Smooth muscle cell (in vitro differentiated cells): ENCODE results near the gene PTDSS2. TPM values are rescaled to one million over a fixed set of nuclear protein-coding genes. Genes with fewer than 3 reads are reported as not detected.
A peak's percentile ranks its signal among the peaks of the same experiment; 100 is the strongest.

Experiments
- DNase-seq: peaks from one replicate; lab custom pipeline; 2025; ENCODE audit not compliant: unreplicated experiment; lab: John Stamatoyannopoulos, UW
- H2AFZ ChIP-seq: fragments of 200-600 bp; sonication (generic); 2 replicates; pipeline ENCODE4 v1.6.0; 2016; ENCODE audit warnings: antibody characterized with exemption, low read depth, mild to moderate bottlenecking
- H3F3A ChIP-seq: fragments of 200-600 bp; sonication (generic); 2 replicates; pipeline ENCODE4 v1.6.0; 2017; ENCODE audit warnings: antibody characterized with exemption, low read depth
- H3K27ac ChIP-seq: fragments of 200-600 bp; sonication (generic); 2 replicates; pipeline ENCODE4 v1.5.1; 2016; ENCODE audit warnings: low read depth, mild to moderate bottlenecking
- H3K27me3 ChIP-seq: fragments of 200-600 bp; sonication (generic); 2 replicates; pipeline ENCODE4 v1.6.1; 2016; ENCODE audit warnings: low read depth, mild to moderate bottlenecking
- H3K36me3 ChIP-seq: fragments of 200-600 bp; sonication (generic); 2 replicates; pipeline ENCODE4 v1.5.1; 2016; ENCODE audit warnings: low read depth
- H3K4me1 ChIP-seq: fragments of 200-600 bp; sonication (generic); 2 replicates; pipeline ENCODE4 v1.5.1; 2016; ENCODE audit warnings: low read depth
- H3K4me2 ChIP-seq: fragments of 200-600 bp; sonication (generic); 2 replicates; pipeline ENCODE4 v1.6.0; 2016; ENCODE audit warnings: mild to moderate bottlenecking
- H3K4me3 ChIP-seq: fragments of 200-600 bp; sonication (generic); 2 replicates; pipeline ENCODE4 v1.5.1; 2016; ENCODE audit warnings: mild to moderate bottlenecking
- H3K79me2 ChIP-seq: fragments of 200-600 bp; sonication (generic); 2 replicates; pipeline ENCODE4 v1.6.0; 2016; ENCODE audit warnings: low read depth, mild to moderate bottlenecking
- H3K9ac ChIP-seq: fragments of 200-600 bp; sonication (generic); 2 replicates; pipeline ENCODE4 v1.6.0; 2016; ENCODE audit warnings: low read depth
- H3K9me3 ChIP-seq: fragments of 200-600 bp; sonication (generic); replicated peaks from 2 replicates; pipeline ENCODE4 v1.5.1; 2016; ENCODE audit warnings: low read depth
- H4K20me1 ChIP-seq: fragments of 200-600 bp; sonication (generic); 2 replicates; pipeline ENCODE4 v1.6.0; 2016; ENCODE audit warnings: low read depth
- WGBS: methylation state at CpG from one replicate; pipeline ENCODE4 v1.1.7; 2016; ENCODE audit warnings: low lambda C conversion rate; 5-methylcytosine and 5-hydroxymethylcytosine counted together
- polyA plus RNA-seq: library from polyadenylated mRNA; unstranded; fragments of >200 nt; fragmentation: Nextera tagmentation; extraction: Ambion mirVana; gene quantifications from 2 replicates; pipeline ENCODE4 v1.2.1, GENCODE V29; 2016
- total RNA-seq: library from RNA; depleted of rRNA; stranded (reverse); fragments of >200 nt; gene quantifications from 2 replicates; pipeline ENCODE4 v1.2.3, GENCODE V29; 2014
- TF ChIP-seq, protein P1 (sequence below): fragments of 200-600 bp; sonication (generic); IDR thresholded peaks from 2 replicates; pipeline ENCODE4 v1.5.1; 2017; ENCODE audit warnings: borderline replicate concordance, mild to moderate bottlenecking, antibody characterized with exemption; ENCODE audit not compliant: insufficient read depth, poor library complexity, severe bottlenecking

The PTDSS2 gene
- total and polyA plus RNA-seq, 2 experiments from 2014 or later, result 15.2 to 25.2 TPM

DNA sequence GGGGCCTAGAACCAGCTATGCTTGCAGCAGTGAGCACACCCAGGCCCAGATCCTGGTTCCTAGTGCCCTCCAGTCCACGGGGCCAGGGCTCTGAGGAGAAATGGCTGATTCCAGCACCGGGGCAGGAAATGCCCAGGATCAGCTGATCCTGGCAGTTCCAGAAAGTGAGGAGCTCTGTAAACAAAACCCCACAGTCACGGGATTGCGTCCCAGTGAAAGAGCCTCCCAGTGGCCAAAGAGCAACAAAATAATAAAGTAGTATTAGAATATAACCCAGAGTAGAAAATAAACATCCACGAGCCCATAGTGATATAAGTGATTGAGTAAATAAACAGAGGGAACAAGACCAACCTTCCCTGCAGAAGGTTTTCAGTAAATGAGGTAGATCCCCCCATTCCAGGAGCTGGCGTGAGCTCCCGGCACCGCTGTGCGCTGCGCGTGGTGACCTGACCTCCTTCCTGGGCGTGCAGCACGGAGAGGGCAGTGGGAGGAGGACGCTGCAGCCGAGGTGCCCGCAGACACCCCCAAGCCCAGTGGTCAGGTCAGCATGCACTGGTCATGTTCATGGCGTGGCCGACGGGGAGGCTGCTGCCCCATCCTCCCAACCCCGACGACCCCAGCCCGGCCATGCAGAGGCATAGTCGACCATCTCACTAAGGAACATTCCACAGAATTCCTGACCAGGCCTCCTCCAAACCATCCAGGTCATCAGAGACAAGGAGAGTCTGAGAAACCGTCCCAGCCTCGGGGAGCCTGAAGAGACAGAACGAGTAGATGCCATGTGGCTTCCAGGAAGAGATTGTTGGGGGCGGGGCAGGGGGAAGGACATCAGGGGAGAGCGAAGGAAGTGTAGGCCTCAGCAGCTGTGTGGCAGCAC is 19.8 kb downstream of the PTDSS2 start:
- 80% methylated on average over 27 of the region's 28 CpGs for WGBS
- Histone ChIP-seq H3K9ac (peak overlapping the region; percentile 43), H3F3A (no peaks in the 10 kb centered on the region), H3K27me3 (no peaks in the 10 kb centered on the region), H3K4me2 (peak overlapping the region; percentile 73), H4K20me1 (peaks cover 5% of the 10 kb centered on the region), H3K9me3 (no peaks in the 10 kb centered on the region), H3K79me2 (peaks cover 31% of the 10 kb centered on the region), H2AFZ (no peak overlapping the region), H3K36me3 (no peaks in the 10 kb centered on the region), H3K27ac (peak overlapping the region; percentile 59), H3K4me1 (peaks cover 4% of the 10 kb centered on the region), H3K4me3 (peak overlapping the region; percentile 23)
- TF ChIP-seq, protein P1, sequence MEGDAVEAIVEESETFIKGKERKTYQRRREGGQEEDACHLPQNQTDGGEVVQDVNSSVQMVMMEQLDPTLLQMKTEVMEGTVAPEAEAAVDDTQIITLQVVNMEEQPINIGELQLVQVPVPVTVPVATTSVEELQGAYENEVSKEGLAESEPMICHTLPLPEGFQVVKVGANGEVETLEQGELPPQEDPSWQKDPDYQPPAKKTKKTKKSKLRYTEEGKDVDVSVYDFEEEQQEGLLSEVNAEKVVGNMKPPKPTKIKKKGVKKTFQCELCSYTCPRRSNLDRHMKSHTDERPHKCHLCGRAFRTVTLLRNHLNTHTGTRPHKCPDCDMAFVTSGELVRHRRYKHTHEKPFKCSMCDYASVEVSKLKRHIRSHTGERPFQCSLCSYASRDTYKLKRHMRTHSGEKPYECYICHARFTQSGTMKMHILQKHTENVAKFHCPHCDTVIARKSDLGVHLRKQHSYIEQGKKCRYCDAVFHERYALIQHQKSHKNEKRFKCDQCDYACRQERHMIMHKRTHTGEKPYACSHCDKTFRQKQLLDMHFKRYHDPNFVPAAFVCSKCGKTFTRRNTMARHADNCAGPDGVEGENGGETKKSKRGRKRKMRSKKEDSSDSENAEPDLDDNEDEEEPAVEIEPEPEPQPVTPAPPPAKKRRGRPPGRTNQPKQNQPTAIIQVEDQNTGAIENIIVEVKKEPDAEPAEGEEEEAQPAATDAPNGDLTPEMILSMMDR, result no peak
- DNase-seq, result no peak

DNA sequence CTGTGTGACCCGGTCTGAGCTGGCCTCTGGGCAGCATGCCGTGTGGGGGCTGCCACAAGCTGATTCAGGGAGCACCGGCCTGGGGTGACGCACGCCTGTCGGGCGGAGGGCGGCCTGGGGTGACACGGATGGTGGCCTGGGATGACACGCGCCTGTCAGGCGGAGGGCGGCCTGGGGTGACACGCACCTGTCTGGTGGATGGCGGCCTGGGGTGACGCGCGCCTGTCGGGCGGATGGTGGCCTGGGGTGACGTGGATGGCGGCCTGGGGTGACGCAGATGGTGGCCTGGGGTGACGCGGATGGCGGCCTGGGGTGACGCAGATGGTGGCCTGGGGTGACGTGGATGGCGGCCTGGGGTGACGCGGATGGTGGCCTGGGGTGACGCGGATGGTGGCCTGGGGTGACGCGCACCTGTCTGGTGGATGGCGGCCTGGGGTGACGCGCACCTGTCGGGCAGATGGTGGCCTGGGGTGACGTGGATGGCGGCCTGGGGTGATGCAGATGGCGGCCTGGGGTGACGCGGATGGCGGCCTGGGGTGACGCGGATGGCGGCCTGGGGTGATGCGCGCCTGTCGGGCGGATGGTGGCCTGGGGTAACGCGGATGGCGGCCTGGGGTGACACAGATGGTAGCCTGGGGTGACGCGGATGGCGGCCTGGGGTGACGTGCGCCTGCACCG is 21.5 kb downstream of the PTDSS2 start:
- TF ChIP-seq, protein P1, result no peak
- H3K4me3 ChIP-seq, result no peak overlapping the region
- no peaks in the 10 kb centered on the region for H3K36me3 ChIP-seq
- WGBS, result 98% methylated on average over 47 of the region's 61 CpGs
- peaks cover 43% of the 10 kb centered on the region for H3K79me2 ChIP-seq
- no peak for DNase-seq
- peaks cover 13% of the 10 kb centered on the region for H4K20me1 ChIP-seq
- H2AFZ ChIP-seq, result no peak overlapping the region
- H3F3A ChIP-seq, result no peaks in the 10 kb centered on the region
- no peak overlapping the region for H3K4me2 ChIP-seq
- H3K27ac ChIP-seq, result no peak overlapping the region
- peaks cover 4% of the 10 kb centered on the region for H3K4me1 ChIP-seq
- H3K27me3 ChIP-seq, result no peaks in the 10 kb centered on the region
- no peaks in the 10 kb centered on the region for H3K9me3 ChIP-seq
- no peak overlapping the region for H3K9ac ChIP-seq

DNA sequence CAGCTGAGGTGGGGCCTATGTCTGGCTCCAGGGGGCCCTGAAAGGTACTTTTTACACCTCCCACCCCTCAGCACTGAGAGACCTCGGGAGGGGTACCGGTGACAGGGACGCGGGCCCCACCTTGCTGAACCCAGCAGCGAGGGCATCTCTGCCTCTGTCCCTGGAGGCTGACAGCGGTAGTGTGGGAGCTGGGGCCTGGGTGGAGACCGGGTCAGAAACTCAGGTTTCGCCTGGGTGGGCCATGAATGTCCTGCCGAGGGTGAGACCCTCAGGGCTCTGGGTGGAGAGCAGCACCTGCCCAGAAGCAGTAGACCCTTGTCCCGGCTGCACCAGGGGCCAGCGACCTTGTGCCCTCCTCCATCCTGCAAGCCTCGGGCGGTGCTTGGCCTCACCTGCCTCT is 22.2 kb downstream of the PTDSS2 start:
- H2AFZ ChIP-seq, result no peak overlapping the region
- H3K4me2 ChIP-seq, result no peak overlapping the region
- H3K27me3 ChIP-seq, result no peaks in the 10 kb centered on the region
- H3K4me3 ChIP-seq, result no peak overlapping the region
- no peak overlapping the region for H3K27ac ChIP-seq
- WGBS, result 94% methylated on average over 13 of the region's 13 CpGs
- H3K36me3 ChIP-seq, result no peaks in the 10 kb centered on the region
- no peak overlapping the region for H3K9ac ChIP-seq
- H3F3A ChIP-seq, result no peaks in the 10 kb centered on the region
- no peak for DNase-seq
- peaks cover 43% of the 10 kb centered on the region for H3K79me2 ChIP-seq
- H3K4me1 ChIP-seq, result peaks cover 4% of the 10 kb centered on the region
- no peaks in the 10 kb centered on the region for H3K9me3 ChIP-seq
- TF ChIP-seq, protein P1, result no peak
- H4K20me1 ChIP-seq, result peaks cover 13% of the 10 kb centered on the region
